K562 (cell line): ENCODE measurements around the gene TAF8.

ENCODE experiments used
- BRF2 ChIP-seq: IDR thresholded peaks from 3 replicates; pipeline ENCODE4 v1.6.1; 2011; ENCODE audit warnings: borderline replicate concordance, mild to moderate bottlenecking; ENCODE audit not compliant: insufficient read length, insufficient read depth
- EP300 ChIP-seq: IDR thresholded peaks from 2 replicates; pipeline ENCODE4 v1.6.1; 2012; ENCODE audit warnings: low read length, improper control_type of control experiment
- SMAD2 ChIP-seq: fragments of 150-350 bp; IDR thresholded peaks from 2 replicates; pipeline ENCODE4 v1.6.1; 2014; ENCODE audit warnings: low read depth, mild to moderate bottlenecking, low read length

GRCh38 chr6:42103753-42104094 is 53.4 kb downstream of the TAF8 start:
- no peak for TF ChIP-seq SMAD2
- TF ChIP-seq EP300: no peak
- no peak for TF ChIP-seq BRF2
